Epithelial cell of esophagus (primary cell): ENCODE measurements around the gene ADARB2.

ENCODE experiments used
- DNase-seq: peaks from one replicate; pipeline ENCODE4 v3.0.0; 2010; ENCODE audit warnings: low read depth
- H3K4me3 ChIP-seq: 2 replicates; pipeline ENCODE4 v1.5.1; 2011; ENCODE audit warnings: mild to moderate bottlenecking, low read length, control low read depth
- TF ChIP-seq, protein P1 (sequence below): IDR thresholded peaks from 2 replicates; pipeline ENCODE4 v1.5.1; 2011; ENCODE audit warnings: low read depth, mild to moderate bottlenecking, low read length, control low read depth, inconsistent platforms; ENCODE audit not compliant: insufficient read depth; ENCODE audit errors: missing control alignments

The ADARB2 gene

DNA sequence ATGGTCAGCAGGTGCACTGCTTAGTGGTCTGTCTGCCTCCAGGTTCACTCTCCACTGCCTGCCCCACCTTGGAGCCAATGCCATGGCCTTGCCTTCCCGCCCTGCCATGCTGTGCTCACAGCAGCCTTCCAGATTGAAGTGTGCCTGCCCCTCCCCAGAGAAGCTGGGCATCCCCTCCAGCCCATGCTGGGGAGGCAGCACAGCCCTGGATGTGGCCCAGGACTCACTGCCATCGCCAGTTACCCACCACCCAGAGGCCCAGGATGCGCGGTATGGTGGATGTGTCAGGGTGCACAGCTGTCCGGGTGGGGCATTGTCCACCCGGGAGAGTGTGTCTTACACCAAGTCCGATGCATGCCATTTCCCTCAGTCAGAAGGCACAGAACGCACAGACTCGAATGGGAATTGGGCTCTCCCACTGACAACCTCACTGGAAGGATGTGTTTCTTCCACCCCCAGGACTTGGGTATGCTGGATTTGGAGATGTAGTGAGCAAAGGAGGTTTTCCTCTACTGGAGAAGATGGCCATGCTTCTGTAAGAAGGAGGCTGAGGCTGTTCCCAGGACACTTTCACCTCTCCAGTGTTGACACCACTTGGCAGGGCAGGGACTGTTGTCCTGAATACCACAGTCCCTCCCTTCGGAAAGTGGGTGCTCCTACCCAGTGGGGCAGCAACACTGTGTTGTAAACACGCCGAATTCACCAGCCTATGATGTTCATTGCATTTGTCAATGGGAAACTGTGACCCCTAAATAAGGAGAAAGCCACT lies 122.0 kb downstream of the ADARB2 start:
- TF ChIP-seq, protein P1, sequence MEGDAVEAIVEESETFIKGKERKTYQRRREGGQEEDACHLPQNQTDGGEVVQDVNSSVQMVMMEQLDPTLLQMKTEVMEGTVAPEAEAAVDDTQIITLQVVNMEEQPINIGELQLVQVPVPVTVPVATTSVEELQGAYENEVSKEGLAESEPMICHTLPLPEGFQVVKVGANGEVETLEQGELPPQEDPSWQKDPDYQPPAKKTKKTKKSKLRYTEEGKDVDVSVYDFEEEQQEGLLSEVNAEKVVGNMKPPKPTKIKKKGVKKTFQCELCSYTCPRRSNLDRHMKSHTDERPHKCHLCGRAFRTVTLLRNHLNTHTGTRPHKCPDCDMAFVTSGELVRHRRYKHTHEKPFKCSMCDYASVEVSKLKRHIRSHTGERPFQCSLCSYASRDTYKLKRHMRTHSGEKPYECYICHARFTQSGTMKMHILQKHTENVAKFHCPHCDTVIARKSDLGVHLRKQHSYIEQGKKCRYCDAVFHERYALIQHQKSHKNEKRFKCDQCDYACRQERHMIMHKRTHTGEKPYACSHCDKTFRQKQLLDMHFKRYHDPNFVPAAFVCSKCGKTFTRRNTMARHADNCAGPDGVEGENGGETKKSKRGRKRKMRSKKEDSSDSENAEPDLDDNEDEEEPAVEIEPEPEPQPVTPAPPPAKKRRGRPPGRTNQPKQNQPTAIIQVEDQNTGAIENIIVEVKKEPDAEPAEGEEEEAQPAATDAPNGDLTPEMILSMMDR = no peak
- DNase-seq = no peak
- H3K4me3 ChIP-seq = no peak overlapping the region

DNA sequence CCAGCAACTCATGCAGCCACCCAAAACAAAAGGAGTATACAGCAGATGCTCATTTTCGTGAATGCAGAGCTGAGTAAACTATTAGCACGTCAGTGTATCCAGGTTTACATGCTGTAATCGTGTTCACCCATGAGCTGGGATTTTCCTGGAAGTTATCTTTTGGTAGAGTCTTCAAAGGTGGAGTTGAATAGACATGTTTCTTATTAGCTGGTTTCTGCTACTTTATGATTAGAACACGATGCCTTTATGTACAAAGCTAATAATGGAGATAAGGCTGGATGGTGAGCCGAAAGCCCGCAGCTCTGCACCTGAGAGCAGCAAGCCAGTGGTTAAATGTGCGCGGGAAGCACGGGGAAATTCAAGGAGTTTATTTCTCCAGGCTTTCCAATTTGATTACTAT lies 123.8 kb downstream of the ADARB2 start:
- no peak for DNase-seq
- TF ChIP-seq, protein P1 = no peak
- H3K4me3 ChIP-seq = no peak overlapping the region

DNA sequence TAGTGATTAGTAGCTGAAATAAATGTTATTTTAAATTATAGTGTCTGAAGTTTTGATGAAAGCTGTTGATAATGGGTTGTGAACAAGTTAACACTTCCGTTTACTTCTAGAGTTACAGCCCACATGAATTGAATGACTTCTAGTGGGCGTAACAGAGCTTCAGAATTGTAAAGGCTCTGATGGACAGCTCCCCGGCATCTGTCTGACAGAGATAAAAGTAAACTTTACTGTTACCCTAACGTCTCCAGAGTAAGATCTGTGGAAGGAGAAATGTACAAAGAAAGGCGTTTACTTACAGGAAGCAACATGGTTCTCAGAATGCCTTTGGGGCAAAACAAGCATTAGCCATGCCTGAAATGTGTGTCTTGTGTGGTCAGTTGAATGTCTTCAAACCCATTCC lies 124.4 kb downstream of the ADARB2 start:
- H3K4me3 ChIP-seq = no peak overlapping the region
- no peak for DNase-seq
- TF ChIP-seq, protein P1 = no peak

DNA sequence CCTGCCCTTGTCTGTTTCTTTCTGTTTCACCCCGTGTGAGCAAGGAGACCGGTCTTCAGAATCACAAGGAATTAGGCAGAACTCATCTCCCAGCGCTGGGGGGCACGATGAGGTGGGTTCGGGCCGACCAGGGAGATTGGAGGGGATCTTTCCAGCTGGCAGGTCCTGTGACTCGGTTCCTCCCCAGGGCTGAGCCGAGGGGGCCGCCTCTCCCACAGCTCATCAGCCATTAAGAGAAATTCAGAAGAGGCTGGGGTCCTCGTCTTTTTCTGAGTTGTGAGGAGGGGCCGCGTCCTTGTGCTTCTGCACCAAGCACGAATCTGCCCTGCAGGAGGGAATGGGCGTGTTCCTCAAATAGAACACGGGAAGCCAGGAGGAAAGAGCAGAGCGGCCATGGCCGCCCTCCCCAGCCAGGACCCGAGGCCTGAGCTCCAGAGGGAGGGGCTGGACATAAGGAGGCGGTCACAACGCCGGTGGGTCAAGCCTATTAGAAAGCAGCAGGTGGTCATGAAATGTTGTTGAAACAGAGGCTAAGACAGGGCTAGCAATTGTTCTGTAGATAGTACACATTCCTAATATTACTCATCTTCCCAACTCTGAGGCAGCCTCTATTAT lies 125.3 kb downstream of the ADARB2 start:
- TF ChIP-seq, protein P1 = no peak
- H3K4me3 ChIP-seq = no peak overlapping the region
- no peak for DNase-seq

DNA sequence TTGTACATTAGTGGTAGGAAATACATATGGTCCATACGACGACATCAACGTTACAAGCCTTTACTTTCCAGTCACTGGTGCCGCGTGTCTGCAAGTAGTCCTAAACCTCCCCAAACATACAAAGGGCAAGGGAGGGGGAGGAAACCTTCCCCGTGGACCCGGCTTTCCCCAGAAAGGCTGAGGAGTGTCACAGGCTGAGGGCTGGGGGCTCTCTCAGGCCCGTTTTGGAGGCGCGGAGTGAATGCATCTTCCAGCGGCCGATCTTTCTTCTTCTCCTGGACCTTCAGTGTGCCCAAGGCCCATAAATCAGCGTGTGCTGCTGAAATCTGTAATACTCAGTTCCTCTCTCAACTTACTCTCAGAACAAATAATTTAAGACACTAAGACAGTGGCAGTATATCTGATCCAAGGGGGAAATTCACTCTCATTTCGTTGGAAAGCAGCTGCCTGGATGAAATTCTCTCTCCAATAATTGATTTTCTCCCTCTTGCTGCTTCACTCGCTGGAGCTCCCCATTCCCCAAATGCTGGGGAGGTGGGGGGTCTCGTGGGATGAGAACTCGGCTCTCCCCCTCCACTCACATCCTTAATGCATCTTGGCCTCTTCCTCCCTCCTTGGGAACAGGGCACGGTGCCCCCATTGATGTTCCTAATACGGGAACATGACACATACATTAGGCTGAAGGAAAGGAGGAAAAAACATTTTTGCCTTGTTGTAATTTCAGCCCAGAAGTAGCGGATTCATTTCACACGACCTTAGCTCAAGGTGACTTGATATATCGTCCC lies 126.1 kb downstream of the ADARB2 start:
- no peak for DNase-seq
- TF ChIP-seq, protein P1 = no peak

DNA sequence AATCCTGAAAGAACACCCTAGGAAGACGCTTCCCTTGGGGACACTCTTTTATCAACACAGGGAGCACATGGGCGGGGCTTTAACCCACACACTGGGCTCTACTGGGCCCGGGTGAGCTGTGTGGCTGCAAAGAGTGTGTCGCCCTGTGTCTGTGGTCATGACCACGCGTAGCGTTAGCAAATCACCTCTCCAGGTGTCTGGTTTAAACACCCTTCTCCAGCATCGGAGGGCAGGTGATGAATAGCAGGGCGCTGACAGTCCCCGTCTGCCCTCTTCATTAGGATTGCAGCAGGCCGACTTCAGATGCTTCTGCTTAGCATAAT lies 127.7 kb downstream of the ADARB2 start:
- TF ChIP-seq, protein P1 = no peak
- DNase-seq = no peak
- H3K4me3 ChIP-seq = no peak overlapping the region

More for the DNA sequence above, 126.1 kb downstream of the ADARB2 start:
- no peak overlapping the region for H3K4me3 ChIP-seq
